Measurements from ENCODE around the gene MYH14. TPM values are rescaled to one million over a fixed set of nuclear protein-coding genes. Genes with fewer than 3 reads are reported as not detected.

The MYH14 gene
- total and polyA plus RNA-seq, 10 of the 15 experiments (the other 5 are each of a cell fraction or from before 2014, with no cell fraction given), result 0.06 to 0.69 (median 0.15) TPM; not detected in 4

GRCh38 chr19:50325310-50326100 lies 122.1 kb downstream of the MYH14 start (continued):
- peak; percentile 80 for TF ChIP-seq NRF1 (conservative IDR thresholded peaks at IDR 0.05; ENCODE audit: low read depth, low read length)
- no peak for TF ChIP-seq FOXK2 (IDR thresholded peaks at IDR 0.05)
- TF ChIP-seq ETV6 (conservative IDR thresholded peaks at IDR 0.05 in 1 of 2, IDR thresholded peaks at IDR 0.05 in 1 of 2; ENCODE audit: borderline replicate concordance in 1 of 2, low read depth in 1 of 2), result no peak
- no peak for TF ChIP-seq ZNF217 (IDR thresholded peaks at IDR 0.05)
- no peak for TF ChIP-seq YBX1 (IDR thresholded peaks at IDR 0.05)
- TF ChIP-seq ZBED1 (IDR thresholded peaks at IDR 0.05; ENCODE audit: borderline replicate concordance), result no peak
- TF ChIP-seq RB1 (IDR thresholded peaks at IDR 0.05; ENCODE audit: borderline replicate concordance), result peak; percentile 59; the same call in 1 of the 2 replicates
- no peak for TF ChIP-seq BCLAF1 (IDR thresholded peaks at IDR 0.05)
- TF ChIP-seq NR2F1 (conservative IDR thresholded peaks at IDR 0.05), result 0 out of 2 replicates have a peak, but pooled peaks have one; percentile 48
- no peak for TF ChIP-seq ZBTB40 (IDR thresholded peaks at IDR 0.05; ENCODE audit: borderline replicate concordance)
- TF ChIP-seq, protein P1, sequence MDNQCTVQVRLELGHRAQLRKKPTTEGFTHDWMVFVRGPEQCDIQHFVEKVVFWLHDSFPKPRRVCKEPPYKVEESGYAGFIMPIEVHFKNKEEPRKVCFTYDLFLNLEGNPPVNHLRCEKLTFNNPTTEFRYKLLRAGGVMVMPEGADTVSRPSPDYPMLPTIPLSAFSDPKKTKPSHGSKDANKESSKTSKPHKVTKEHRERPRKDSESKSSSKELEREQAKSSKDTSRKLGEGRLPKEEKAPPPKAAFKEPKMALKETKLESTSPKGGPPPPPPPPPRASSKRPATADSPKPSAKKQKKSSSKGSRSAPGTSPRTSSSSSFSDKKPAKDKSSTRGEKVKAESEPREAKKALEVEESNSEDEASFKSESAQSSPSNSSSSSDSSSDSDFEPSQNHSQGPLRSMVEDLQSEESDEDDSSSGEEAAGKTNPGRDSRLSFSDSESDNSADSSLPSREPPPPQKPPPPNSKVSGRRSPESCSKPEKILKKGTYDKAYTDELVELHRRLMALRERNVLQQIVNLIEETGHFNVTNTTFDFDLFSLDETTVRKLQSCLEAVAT (IDR thresholded peaks at IDR 0.05), result no peak
- TF ChIP-seq HDAC2 (IDR thresholded peaks at IDR 0.05), result no peak
- TF ChIP-seq SIN3A (IDR thresholded peaks at IDR 0.05; ENCODE audit: low read depth, low read length), result peak; percentile 69; the same call in 1 of the 2 replicates
- TF ChIP-seq MYC (IDR thresholded peaks at IDR 0.05; ENCODE audit: insufficient read depth, insufficient read length, insufficient replicate concordance, low read length, severe bottlenecking), result no peak
- no peak for TF ChIP-seq HSF1 (IDR thresholded peaks at IDR 0.05; ENCODE audit: low read depth, low read length)
- peak; percentile 68 for TF ChIP-seq IKZF1 (conservative IDR thresholded peaks at IDR 0.05)
- no peak for TF ChIP-seq MXI1 (IDR thresholded peaks at IDR 0.05; ENCODE audit: low read depth, low read length)

All from GM12878 (cell line).